GM18511 (cell line): ENCODE data around the gene CDK14.
A peak's percentile ranks its signal among the peaks of the same experiment; 100 is the strongest.
"Not testable (repeated sequence)": the region's sequence is repeated elsewhere in the genome, so short reads cannot be mapped to it uniquely, and the experiment has no call there.

Source experiments
- ATAC-seq: cut with Tn5 transposase; IDR thresholded peaks from one replicate; pipeline ENCODE4 v1.9.1; 2021; ENCODE audit warnings: mild to moderate bottlenecking, moderate library complexity; ENCODE audit not compliant: unreplicated experiment

The CDK14 gene

GRCh38 chr7:90749262-90749661 is 153.1 kb downstream of the CDK14 start:
- peak; percentile 12 for ATAC-seq

DNA sequence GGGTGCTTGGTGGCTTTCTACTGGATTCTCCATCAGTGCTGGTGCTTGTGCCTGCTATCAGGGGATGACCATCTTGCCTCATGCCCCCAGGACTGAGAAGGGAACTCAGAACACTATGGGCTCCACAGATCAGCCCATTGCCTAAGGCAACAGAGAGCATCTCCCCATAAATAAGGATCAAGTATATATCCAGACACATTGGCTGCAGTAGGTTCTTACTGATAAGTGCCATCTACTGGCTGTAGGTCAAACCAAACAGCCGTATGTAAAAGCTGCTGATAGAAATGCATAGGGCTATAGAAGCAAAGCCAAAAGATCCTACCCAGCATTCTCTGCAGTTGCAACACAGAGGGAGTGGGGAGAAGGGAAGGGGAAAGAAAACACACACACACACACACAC is 153.7 kb downstream of the CDK14 start:
- peak; percentile 90 for ATAC-seq

DNA sequence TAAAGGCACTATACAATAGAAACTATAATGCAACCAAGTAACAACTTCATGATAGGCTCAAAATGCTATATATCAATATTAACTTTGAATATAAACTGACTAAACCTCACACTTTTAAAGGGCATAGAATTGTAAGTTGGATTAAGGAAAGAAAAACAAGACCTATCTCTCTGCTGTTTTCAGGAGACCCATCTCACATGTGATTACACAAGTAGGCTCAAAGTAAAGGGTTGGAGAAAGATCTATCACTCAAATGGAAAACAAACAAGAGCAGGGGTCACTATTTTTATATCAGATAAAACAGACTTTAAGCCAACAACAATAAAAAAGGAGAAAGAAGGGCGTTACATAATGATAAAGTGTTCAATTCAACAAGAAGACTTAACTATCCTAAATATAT is 155.5 kb downstream of the CDK14 start:
- ATAC-seq: no peak

GRCh38 chr7:90752051-90752450 is 155.9 kb downstream of the CDK14 start:
- ATAC-seq: no peak

GRCh38 chr7:90755041-90755440 is 158.9 kb downstream of the CDK14 start:
- ATAC-seq: no peak

DNA sequence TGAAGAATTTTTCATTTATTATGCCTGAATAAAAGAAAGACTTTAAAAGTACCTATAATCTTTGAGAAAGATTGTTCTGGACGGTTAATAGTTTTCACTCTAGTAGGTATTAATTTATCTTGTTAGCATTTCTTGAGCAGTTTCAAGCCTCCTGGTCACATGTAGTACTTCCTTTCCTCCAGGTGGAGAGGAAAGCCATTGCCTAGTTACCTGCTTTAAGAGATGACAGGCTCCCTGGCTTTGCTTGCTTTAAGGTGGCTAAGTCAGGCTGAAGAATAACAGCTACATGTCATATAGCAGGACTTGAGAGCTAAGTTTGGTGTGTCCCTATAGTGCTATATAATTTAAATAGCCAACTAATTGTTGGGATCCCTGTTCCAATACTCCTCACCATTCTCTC is 160.2 kb downstream of the CDK14 start:
- no peak for ATAC-seq

- peak; percentile 89 for ATAC-seq
Measured at GRCh38 chr7:90757565-90757950, 161.4 kb downstream of the CDK14 start.

DNA sequence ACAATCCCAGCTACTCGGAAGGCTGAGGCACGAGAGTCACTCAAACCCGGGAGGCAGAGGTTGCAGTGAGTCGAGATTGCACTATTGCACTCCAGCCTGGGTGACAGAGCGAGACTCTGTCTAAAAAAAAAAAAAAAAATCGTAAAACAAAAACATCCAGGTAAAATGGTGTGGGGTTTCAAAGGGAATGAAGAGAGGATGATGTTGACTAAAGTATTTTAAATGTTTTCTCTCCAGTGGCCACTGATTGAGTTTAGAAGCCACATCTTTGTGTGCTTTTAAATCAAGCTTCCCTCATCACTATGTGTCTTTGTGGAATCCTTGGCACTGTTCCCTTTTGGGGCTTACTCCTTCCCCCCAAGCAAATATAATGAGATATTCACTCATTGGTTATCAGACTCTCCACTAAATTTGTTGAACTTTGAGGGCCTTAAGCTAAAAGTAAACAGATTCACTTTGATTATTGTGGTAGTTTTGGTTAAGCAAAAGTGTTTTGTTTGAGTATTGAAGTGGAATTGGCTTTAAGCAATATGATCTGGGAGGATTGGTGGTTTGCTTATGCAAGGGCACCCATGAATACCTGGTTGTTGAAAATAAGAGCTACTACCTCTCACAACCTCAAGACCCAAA is 162.9 kb downstream of the CDK14 start:
- no peak for ATAC-seq

DNA sequence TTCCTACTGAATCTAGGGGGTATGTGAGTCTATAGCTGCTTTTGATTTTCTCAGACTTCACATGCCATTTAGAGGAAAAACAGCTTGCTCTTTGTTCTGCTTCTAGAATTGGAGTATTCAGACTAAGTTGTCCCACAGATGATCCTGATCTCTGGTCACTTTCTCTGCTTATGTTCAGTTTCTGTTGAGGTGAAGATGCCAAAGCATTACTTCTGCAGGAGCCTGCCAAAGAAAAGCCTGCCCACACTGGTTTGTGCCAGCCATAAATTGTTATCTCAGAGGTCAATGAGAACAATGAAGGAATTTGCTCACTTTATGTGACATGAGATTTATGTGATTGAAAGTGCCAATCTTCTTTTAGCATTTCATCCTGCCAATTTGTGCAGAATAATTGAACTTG is 163.6 kb downstream of the CDK14 start:
- no peak for ATAC-seq

- no peak for ATAC-seq
Measured at GRCh38 chr7:90760892-90761291, 164.8 kb downstream of the CDK14 start.

DNA sequence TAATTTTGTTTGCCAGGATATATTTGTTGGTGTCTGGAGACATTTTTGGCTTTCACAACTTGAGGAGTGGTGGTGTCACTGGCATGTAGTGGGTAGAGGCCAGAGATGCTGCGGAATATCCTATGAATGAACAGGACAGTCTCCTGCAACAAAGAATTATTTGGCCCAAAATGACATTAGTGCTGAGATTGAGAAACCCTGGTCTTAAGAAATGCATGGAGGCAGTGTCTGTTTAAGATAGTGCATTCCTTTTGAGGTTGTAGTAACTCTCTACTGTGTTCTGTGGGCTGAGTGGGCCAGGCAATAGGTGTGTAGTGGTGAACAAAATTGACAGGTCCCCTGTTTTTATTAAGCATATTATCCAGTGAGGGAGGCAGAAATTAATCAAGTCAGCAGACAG is 165.5 kb downstream of the CDK14 start:
- ATAC-seq: no peak

DNA sequence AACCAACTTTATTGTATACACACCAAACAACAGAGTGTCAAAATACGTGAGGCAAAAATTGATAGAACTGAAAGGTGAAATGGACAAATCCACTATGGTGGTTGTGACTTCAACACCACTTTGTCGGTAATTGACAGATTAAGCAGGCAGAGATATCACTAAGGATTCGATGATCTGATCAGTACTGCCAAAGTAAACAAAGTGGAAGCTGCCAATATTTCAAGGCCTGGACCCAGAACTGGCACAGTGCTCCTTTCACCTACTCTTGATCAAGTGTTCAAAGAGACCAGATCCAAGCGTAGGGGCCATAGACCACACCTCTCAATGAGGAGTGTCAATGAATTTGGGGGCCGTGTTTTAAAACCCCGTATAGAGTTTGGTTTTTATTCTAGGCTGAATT is 167.0 kb downstream of the CDK14 start:
- no peak for ATAC-seq

DNA sequence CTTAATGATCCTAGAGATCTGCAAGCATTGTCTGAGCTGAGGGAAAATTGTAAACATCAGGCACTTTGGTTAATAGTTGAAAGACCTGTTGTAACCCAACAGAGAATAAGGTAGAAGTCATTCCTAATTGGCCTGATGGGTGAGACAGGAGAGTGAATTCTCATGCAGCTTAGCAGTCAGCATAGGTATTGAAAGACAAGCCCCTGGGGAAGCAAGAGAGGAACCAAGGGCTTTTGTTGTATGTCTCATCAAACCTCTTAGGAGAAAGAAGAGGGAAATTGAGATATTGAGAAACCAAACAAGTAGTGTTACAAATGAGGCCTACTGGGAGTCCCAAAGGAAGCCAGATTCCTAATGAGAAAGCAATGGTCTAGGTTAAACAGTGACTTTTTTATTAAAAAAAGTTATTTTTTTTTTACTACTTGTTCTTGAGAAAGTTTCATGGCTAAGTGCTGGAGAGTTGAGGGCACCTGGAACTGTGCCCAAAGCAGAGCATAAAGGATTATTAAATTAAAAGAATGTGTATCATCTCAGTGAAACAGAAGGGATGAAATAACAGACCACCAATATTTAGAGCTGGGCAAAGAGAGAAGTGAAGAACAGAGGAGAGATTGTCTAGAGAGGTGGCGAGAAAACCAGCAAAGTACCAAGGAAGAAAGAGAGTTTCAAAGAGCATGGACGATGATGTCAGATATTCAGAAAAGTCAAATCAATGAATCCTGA is 168.9 kb downstream of the CDK14 start:
- peak; percentile 49 for ATAC-seq

GRCh38 chr7:90766814-90767564 is 170.9 kb downstream of the CDK14 start:
- no peak for ATAC-seq

GRCh38 chr7:90768301-90768700 is 172.2 kb downstream of the CDK14 start:
- ATAC-seq: no peak

DNA sequence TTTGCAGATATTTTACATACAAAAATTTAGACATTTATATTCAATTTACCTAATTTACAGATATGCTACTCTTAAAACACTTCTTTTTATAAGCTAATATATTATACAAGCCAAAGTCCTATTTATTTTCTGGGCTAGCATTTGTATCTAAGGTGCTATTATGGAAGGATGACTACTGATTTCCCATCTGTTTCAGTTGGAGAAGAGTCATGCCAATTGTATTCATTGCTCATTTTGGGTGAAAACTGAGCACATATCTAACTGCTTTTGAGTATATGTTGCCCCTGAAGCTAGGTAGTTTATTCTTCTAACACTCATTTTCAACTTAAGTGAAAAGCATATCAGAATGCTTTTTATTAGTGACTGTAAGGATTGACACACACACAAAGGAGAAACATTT is 172.9 kb downstream of the CDK14 start:
- no peak for ATAC-seq

- not testable (repeated sequence) for ATAC-seq
Measured at GRCh38 chr7:90769566-90769965, 173.4 kb downstream of the CDK14 start.

GRCh38 chr7:90771281-90771680 is 175.2 kb downstream of the CDK14 start:
- no peak for ATAC-seq

GRCh38 chr7:90772410-90772809 is 176.3 kb downstream of the CDK14 start:
- no peak for ATAC-seq

- ATAC-seq: no peak
Measured at GRCh38 chr7:90773269-90773668, 177.1 kb downstream of the CDK14 start.

DNA sequence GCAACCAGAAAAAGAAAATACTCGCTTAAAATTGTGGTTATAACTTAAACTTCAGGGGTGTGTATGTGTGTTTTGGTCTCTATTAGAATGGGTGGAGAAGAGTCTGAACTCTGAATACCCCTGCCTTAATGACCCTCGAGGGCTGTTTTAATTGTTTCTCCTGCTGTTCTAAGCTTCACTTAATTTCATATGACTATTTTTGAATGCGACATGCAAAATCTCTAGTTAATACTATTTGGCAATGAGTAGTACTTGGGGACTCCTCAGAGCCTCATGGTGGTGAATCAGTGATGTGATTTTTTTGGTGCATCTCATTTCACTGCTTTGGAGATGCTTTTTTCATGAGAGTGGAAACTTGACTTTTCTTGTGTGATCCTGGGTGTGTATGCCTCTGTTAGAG is 178.6 kb downstream of the CDK14 start:
- ATAC-seq: no peak

GRCh38 chr7:90775383-90775965 is 179.4 kb downstream of the CDK14 start:
- ATAC-seq: no peak
